ENCODE data around the gene TSPAN33.
"Not testable (repeated sequence)": the region's sequence is repeated elsewhere in the genome, so short reads cannot be mapped to it uniquely, and the experiment has no call there.

TSPAN33 gene

GRCh38 chr7:129210256-129210988, 65.9 kb downstream of the TSPAN33 start:
- no peak for DNase-seq

GRCh38 chr7:129210989-129211312, 66.4 kb downstream of the TSPAN33 start:
- DNase-seq = no peak

- no peak for DNase-seq
These were observed 67.6 kb downstream of the TSPAN33 start for GRCh38 chr7:129212126-129212525.

GRCh38 chr7:129212596-129212995, 68.1 kb downstream of the TSPAN33 start:
- no peak for DNase-seq

GRCh38 chr7:129213828-129214227, 69.3 kb downstream of the TSPAN33 start:
- no peak for DNase-seq

- DNase-seq = not testable (repeated sequence)
These were observed 71.2 kb downstream of the TSPAN33 start for GRCh38 chr7:129215691-129216090.

GRCh38 chr7:129216101-129216715, 71.7 kb downstream of the TSPAN33 start:
- not testable (repeated sequence) for DNase-seq

- not testable (repeated sequence) for DNase-seq
These were observed 72.4 kb downstream of the TSPAN33 start for GRCh38 chr7:129216821-129217416.

GRCh38 chr7:129218514-129219062, 74.1 kb downstream of the TSPAN33 start:
- peak; percentile 37 for DNase-seq

GRCh38 chr7:129219166-129219565, 74.7 kb downstream of the TSPAN33 start:
- not testable (repeated sequence) for DNase-seq

Data from KG1 (cell line).